ENCODE measurements around the gene EEPD1.

GRCh38 chr7:36280840-36281812, 128.1 kb downstream of the EEPD1 start:
- TF ChIP-seq CTCF (IDR thresholded peaks at IDR 0.05; ENCODE audit: low read depth, low read length, missing input control) (no peak), MAX (IDR thresholded peaks at IDR 0.05) (no peak), GABPA (IDR thresholded peaks at IDR 0.05 in 1 of 2, conservative IDR thresholded peaks at IDR 0.05 in 1 of 2) (no peak), REST (IDR thresholded peaks at IDR 0.05) (no peak), ZBTB33 (IDR thresholded peaks at IDR 0.05) (no peak), JUND (IDR thresholded peaks at IDR 0.05) (peak in 1 of 2 donors; percentile 65), EGR1 (IDR thresholded peaks at IDR 0.05; ENCODE audit: low read depth in 2 of 2) (no peak), RAD21 (IDR thresholded peaks at IDR 0.05) (peak in 1 of 2 donors; percentile 5), SP1 (IDR thresholded peaks at IDR 0.05) (no peak), NR2F2 (IDR thresholded peaks at IDR 0.05) (no peak), TAF1 (conservative IDR thresholded peaks at IDR 0.05) (no peak)

Data from liver (tissue), 3 donors.